NCI-H748 (cell line): ENCODE data around the gene LDAF1.
"Not testable (repeated sequence)": the region's sequence is repeated elsewhere in the genome, so short reads cannot be mapped to it uniquely, and the experiment has no call there.

Experiments used
- DNase-seq: peaks from one replicate; lab custom pipeline; 2025; ENCODE audit not compliant: unreplicated experiment; lab: John Stamatoyannopoulos, UW

The LDAF1 gene

GRCh38 chr16:21158208-21159110 is at the start of gene LDAF1:
Gene LDAF1 (plus strand): TSS chr16:21158674. CDS start chr16:21161183, 2,509 bp downstream.
- DNase-seq: peak; percentile 61

DNA sequence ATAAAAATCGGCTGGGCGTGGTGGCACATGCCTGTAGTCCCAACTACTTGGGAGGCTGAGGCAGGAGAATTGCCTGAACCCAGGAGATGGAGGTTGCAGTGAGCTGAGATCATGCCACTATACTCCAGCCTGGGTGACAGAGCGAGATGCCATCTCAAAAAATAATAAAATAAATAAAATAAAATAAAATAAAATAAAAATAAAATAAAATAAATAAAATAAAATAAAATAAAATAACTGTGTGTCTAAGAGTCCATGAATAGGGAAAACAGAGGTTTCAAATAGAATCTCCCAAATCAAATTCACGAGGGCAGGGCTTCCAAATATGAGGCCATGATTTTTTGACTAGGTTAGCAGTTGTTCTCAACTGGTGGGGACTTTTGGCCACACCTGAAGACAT is 42.9 kb upstream of the LDAF1 start:
- DNase-seq: not testable (repeated sequence)

DNA sequence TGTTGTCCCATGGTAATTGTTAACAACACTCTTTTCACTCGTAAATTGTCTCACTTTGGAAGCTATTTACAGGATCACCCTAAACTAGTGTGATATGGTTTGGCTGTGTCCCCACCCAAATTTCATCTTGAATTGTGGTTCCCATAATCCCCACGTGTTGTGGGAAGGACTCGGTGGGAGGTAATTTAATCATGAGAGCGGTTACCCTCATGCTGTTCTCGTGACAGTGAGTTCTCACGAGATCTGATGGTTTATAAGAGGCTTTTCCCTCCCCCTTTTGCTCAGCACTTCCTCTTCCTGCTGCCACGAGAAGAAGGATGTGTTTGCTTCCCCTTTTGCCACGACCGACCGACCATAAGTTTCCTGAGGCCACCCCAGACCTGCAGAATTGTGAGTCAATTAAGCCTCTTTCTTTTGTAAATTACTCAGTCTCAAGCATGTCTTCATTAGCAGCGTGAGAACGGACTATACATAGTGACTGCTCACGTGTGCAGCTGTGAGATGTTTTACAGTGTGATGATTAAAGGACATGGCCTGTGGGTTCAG is 42.3 kb upstream of the LDAF1 start:
- DNase-seq: peak; percentile 1

- no peak for DNase-seq
Measured at GRCh38 chr16:21117567-21117966, 40.9 kb upstream of the LDAF1 start.

- DNase-seq: no peak
Measured at GRCh38 chr16:21120976-21121520, 37.4 kb upstream of the LDAF1 start.

DNA sequence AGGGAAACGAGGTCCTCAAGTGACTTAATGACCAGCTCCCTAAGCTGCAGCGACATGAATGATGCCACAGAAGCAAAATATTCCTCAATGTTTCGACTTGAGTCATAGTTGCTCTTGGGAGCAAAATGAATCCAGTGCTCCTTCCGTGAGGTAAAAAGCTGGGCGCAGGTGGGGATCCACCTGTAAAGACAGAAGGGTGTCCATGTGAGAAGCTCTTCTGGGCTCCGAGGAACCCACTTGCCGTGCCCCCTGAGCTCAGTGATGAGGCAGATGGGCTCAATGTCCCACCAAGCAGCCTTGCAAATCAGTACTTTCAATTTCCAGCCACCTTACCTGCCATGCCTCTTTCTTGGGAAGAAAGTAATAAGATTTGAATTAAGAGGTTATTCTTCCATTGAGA is 33.3 kb upstream of the LDAF1 start:
- DNase-seq: no peak

- DNase-seq: no peak
Measured at GRCh38 chr16:21126518-21126917, 32.0 kb upstream of the LDAF1 start.

DNA sequence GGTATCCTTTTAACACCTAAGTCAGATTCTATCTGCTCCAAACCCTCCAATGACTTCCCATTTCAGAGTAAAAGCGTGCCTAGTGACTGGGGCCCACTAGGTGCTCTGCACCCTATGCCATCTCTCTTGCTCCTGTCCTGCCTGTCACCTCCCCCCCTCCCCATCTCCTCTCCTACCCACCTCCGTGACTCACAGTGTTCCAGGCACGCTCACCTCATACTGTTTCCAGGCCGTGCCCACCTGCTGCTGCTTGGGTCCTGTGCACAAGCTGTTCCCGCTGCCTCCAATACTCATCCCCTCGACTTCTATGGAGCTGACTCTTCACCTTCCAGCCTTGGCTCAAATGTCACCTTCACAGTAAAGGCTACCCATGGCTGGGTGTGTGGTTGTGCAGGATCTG is 29.5 kb upstream of the LDAF1 start:
- DNase-seq: no peak

DNA sequence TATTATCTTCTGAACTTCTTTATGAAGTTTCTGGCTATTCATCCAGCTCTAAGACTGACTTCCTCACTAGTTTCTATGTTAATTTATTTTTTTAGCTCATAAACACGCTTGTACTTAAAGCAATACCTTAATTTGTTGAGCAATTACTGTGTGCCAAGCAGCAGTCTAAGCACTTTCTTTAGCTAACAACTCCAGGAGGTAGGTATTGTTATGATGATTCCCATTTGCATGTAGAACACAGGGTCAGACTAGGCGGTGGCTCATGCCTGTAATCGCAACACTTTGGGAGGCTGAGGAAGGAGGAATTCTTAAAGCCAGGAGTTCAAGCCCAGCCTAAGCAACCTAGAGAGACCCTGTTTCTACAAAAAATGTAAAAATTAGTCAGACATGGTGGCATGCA is 27.7 kb upstream of the LDAF1 start:
- no peak for DNase-seq

DNA sequence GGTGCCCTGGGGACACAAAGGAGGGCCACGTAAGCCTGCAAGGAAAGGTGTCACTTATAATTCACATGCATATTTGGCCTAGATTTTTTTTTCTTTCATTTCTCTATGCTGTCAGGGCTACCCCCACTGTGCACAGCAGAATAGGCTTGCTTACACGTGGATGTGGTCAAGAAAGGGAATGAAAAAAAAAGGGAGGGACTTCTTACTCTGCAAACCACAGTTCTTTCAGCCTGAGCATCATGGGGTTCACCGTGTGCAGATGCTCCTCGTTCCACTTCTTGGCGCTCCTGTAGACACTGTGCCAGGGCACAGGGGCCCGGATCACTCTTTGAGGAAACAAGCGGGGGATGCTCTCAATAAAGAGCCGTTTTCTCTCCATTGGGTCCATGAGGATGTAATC is 24.4 kb upstream of the LDAF1 start:
- no peak for DNase-seq

GRCh38 chr16:21145738-21146137 is 12.7 kb upstream of the LDAF1 start:
- DNase-seq: peak; percentile 20

GRCh38 chr16:21150375-21151001 is 8.0 kb upstream of the LDAF1 start, which contains the start of gene DNAH3:
Gene DNAH3 (minus strand): TSS chr16:21150846. CDS start chr16:21150319, 527 bp downstream.
- peak; percentile 63 for DNase-seq

DNA sequence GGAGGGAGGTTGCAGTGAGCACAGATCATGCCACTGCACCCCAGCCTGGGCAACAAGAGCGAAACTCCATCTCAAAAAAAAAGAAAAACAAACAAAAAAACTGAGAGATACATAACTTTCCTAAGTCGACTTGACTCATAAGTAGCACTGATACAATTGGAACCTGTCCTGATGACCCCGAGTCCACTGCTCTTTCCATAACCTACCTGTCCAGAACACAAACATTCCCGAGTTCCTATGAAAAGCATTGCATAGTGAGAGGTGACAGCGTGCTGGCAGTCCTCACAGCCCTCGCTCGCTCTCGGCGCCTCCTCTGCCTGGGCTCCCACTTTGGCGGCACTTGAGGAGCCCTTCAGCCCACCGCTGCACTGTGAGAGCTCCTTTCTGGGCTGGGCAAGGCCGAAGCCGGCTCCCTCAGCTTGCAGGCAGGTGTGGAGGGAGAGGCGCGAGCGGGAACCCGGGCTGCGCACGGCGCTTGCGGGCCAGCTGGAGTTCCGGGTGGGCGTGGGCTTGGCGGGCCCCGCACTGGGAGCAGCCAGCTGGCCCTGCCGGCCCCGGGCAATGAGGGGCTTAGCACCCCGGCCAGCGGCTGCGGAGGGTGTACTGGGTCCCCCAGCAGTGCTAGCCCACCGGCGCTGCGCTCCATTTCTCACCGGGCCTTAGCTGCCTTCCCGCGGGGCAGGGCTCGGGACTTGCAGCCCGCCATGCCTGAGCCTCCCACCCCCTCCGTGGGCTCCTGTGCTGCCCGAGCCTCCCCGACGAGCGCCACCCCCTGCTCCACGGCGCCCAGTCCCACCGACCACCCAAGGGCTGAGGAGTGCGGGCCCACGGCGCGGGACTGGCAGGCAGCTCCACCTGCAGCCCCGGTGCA is 6.1 kb upstream of the LDAF1 start:
- DNase-seq: not testable (repeated sequence)

- not testable (repeated sequence) for DNase-seq
Measured at GRCh38 chr16:21153124-21153729, 5.2 kb upstream of the LDAF1 start.

- DNase-seq: not testable (repeated sequence)
Measured at GRCh38 chr16:21156011-21156410, 2.5 kb upstream of the LDAF1 start.

DNA sequence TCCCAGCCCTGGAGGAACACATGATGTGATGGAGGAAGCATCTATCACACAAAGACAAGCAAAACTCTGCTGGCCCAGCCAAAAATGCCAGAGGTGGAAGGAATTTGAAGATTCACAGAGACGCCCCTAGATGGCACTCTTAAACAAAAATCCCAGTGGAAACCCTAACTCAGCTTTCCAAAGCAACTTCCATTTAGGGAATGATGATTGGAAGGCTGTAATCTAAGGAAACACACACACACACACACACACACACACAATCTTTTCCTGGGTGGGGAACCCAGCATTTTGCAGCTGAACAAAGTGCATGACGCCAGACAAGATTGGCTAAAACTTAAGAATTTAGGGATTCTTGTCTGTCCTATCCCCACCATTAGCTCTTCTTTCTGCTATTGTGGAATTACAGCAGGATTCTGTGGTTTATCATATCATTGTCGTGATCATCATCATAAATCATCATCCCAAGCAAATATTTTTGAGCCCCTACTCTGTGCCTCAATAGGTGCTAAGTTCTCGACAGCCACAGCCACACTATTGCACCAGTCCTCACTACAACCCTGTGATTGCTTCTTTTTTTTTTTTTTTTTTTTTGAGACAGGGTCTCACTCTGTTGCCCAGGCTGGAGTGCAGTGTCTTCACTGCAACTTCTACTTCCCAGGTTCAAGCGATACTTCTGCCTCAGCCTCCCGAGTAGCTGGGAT is 1.6 kb upstream of the LDAF1 start:
- DNase-seq: peak; percentile 64

DNA sequence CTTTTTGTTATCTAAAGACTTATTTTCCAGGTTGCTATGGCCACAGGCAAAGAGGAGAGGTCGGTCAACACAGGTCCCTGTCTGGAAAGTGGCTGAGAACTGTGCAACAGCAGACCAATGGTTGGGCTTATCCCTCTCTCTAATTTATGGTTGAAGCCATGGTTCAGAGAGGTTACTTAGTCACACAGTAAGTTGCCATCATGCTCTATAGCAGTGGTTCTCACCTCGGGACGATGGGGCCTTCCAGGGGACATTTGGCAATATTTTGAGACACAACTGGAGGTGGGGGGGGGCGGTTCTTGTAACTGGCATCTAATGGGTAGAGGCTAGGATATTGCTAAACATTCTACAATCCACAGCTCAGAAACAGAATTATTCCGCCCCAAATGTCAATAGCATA is 842 bp upstream of the LDAF1 start:
- DNase-seq: peak; percentile 32

GRCh38 chr16:21159281-21159951 is 942 bp downstream of the LDAF1 start:
- DNase-seq: no peak

DNA sequence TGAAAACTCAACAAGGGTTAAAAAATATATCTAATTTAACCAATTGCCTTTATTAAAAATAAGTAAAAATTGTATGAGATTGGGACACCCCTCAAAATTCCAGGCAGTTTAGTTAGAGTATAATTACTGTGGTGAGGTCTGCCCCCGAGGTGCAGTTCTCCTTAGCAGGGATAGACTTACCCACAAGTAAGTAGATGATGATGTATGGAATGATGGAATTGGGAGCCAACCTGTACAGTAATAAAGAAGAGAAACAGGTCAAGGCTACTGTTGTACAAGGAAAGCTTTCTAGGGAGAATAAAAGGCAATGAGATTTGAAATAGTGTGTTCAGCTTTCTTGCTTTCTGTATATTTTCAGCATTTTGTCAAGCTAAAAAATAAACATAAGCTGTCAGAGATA is 1.8 kb downstream of the LDAF1 start:
- no peak for DNase-seq
